ENCODE data around the gene CTNNA1.

GRCh38 chr5:138961729-138962128 lies 208.5 kb downstream of the CTNNA1 start:
- TF ChIP-seq CTCF (IDR thresholded peaks at IDR 0.05) (no peak), MAX (IDR thresholded peaks at IDR 0.05; ENCODE audit: low read depth) (no peak), JUND (IDR thresholded peaks at IDR 0.05) (no peak), POLR2AphosphoS5 (IDR thresholded peaks at IDR 0.05; ENCODE audit: low read depth, low read length) (no peak), PBX3 (IDR thresholded peaks at IDR 0.05) (no peak), RFX5 (IDR thresholded peaks at IDR 0.05; ENCODE audit: low read length) (no peak), RXRA (IDR thresholded peaks at IDR 0.05; ENCODE audit: borderline replicate concordance, low read depth) (no peak), CHD2 (IDR thresholded peaks at IDR 0.05; ENCODE audit: low read length, partially characterized antibody) (no peak), REST (IDR thresholded peaks at IDR 0.05; ENCODE audit: low read depth, low read length) (no peak)

Data from SK-N-SH (cell line).